ENCODE data around the gene RBBP9.
A peak's percentile ranks its signal among the peaks of the same experiment; 100 is the strongest.
"Not testable (repeated sequence)": the region's sequence is repeated elsewhere in the genome, so short reads cannot be mapped to it uniquely, and the experiment has no call there.

Gene RBBP9

DNA sequence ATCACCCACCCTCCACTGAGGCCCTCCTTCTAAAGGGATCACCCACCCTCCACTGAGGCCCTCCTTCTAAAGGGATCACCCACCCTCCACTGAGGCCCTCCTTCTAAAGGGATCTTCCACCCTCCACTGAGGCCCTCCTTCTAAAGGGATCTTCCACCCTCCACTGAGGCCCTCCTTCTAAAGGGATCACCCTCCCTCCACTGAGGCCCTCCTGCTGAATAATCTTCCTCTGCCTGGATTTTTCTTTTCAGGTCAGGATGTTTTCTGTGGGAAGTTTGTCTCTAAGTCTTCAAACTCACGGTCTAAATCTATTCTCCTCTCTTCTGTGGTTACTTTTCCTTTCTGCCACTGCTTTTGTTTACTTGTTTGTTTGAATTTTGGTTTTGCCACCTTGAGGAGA, 4.6 kb upstream of the RBBP9 start:
- DNase-seq = not testable (repeated sequence)

DNA sequence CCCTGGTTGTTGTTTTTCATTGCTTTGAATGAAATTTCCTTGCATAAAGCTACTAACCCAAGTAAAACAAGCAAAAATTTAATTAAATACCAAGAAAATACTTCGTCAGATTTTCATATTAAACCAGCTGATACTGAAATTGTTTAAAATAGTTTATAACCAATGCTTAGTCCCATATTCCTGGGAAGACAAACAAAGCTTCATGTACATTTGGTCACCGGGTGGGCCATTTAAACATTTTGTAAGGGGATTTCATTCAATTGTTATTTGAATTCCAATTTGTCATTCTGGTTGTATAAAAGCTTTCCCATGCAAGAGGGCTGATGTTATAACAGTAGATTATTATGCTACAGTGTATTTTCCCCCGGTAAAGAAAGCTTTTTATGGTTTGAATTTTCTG, 578 bp upstream of the RBBP9 start:
- DNase-seq = no peak

DNA sequence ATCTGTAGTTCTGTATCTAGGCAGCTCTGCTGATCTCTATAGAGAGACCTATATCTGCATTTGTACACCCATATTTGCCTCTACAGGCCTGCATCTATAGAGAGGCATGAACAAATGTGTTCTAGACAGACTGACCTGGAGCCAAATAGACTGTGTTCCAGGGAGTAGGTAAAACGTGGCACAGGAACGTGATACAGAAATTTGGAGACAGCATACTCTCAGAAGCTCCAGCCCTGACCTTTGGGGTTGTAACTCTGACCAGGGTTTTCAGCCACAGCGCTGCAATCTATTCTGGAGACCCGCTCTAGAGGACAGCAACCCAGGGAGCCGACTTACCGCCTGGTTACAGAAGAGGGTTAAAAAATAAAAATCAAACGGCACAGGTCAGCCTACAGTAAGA, 983 bp downstream of the RBBP9 start:
- no peak for DNase-seq

DNA sequence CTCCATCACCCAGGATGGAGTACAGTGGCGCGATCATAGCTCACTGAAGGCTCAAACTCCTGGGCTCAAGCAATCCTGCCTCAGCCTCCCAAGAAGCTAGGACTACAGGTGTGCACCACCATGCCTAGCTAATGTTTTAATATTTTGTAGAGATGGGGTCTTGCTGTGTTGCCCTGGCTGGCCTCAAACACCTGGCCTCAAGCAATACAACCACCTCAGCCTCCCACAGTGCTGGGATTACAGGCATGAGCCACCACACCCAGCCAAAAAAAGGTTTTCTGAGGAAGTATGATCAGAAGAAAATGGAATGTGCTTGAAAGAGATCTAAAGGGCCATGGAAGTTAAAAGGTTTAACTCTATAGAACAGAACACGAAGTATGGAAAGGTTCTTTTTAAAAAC, 8.7 kb downstream of the RBBP9 start:
- no peak for DNase-seq

DNA sequence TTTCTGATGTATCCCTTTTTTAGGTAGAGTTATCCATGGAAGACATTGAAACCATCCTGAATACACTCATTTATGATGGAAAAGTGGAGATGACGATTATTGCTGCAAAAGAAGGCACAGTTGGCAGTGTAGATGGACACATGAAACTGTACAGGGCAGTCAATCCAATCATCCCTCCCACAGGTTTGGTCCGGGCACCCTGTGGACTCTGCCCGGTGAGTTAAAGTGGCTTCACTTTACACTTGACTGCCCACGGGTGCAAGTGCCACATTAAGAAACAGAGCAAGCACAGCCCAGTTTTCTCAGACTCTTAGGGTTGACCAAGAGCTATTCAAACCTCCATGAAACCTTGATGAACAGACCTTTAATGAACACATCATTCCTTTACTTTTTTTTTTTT, 15.4 kb downstream of the RBBP9 start:
- DNase-seq = no peak

DNA sequence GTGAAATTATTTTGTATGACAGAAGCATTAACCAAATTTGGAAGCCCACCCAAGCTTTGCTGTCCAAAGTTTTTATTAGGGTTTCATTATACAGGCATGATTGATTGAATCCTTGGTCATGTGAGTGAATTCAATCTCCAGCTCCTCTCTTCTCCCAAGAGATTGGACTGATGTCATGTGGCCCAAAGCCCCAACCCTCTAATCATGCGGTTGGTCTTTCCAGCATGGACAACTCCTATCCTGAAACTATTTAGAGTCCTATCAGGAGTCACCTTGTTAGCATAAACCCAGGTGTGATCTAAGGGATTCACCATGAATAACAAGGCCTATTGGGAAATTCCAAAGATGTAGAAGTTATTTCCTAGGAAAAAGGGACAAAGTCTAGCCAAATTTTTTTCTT, 19.2 kb downstream of the RBBP9 start:
- DNase-seq = no peak

DNA sequence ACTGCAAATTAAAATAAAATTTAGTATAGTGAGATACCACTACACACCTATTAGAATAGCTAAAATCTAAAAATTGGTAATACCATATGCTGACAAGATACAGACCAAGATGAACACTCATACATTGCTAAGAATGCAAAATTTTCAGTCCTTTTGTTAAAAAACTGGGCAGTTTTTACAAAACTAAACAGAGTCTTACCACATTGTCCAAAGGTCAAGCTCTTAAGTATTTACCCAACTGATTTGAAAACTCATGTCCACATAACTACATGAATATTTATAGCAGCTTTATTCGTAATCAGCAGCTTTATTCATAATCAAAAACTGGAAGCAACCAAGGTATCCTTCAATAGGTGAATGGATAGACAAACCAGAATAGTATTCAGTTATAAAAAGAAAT, 19.8 kb downstream of the RBBP9 start:
- no peak for DNase-seq

DNA sequence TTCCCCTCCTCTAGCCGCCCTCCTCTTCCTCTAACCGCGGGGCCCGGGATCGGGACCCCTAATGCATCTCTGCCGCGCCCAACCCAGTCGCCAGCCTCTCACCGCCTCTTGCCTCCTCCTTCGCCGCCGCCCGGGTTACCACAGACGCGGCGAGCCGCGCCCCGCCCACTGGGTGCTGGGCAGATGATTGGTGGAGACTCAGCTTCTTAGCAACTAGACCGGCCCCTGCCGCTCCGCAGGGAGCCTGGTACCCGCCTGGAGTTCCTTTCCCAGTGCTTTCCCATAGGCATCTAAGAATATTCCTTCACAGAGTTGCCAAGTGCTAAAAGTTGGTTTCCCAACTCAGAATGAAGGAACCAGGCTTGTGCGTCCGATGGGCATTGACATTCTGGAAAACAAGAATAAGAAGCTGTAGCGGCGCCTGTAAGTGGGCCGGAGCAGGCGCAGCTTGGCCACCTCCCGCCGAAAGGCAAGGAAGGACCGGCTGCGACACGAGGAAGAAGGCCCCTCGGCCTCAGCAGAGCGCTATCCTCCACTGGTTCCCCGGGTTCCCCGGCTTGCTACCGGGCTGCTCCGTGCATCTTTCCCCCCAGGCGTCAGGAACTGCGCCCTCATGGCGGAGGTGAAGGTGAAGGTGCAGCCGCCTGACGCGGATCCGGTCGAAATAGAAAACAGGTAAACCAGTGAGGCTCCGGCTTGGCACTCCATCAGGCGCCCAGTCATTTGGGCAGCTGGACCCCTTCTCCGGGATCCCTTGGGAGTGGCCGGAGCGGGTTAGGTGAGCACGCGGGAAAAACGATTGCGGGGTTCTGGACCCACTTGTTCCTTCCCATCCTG, 29.9 kb downstream of the RBBP9 start, which contains the start of the genes DZANK1 and POLR3F:
Gene DZANK1 (minus strand): TSS at position 137 of the 837 bp plus-strand sequence. CDS start 1,672 bp downstream, outside the sequence.
Gene POLR3F (plus strand): TSS at position 497 of the 837 bp plus-strand sequence. CDS start 117 bp downstream, at position 614.
- peak; percentile 96 for DNase-seq

DNA sequence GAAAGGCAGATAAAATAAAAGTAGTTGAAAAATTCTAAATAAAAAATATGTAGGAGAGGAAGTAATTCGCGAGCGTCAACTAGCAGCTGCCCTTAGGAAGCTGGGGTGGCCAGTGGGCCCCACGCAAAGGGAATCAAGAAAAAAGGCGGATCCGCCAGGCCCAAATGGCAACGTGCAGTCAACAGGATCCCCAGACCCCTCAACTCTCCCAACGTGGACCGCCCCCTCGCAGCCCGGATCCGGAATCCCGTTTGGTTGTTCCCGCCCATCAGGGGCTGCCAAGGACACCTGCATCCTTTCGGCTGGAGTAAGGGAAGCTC, 30.5 kb downstream of the RBBP9 start:
- no peak for DNase-seq

DNA sequence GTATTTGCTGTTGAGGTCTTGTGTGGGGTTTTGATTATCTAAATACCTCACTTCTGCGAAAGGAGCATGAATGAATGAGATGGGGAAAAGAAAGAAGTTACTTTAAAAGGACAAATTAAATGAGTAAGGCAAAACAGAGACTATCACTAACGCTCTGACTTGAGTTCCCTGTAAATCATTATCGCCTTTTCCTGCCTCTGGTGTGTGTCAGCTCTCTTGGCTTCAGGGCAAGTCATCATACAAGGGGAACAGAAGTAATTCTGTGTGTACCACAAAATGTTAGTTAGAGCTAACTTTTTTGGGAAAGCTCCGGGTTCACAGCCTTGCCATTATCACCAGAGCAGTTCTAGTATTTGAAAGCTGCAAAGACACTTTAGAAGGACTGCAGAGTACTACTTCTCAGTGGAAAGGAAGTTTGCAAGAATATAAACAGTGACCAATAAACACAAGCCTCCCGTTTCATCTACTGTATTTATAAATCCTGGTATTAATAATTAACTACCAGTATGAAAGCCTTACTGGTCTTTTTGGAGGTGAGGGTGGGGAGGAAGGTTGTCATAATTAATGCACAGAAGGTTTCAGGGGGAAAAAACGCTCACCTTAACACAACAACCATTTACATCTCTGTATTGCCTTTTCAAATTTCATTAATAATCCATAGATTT, 31.4 kb downstream of the RBBP9 start:
- no peak for DNase-seq

DNA sequence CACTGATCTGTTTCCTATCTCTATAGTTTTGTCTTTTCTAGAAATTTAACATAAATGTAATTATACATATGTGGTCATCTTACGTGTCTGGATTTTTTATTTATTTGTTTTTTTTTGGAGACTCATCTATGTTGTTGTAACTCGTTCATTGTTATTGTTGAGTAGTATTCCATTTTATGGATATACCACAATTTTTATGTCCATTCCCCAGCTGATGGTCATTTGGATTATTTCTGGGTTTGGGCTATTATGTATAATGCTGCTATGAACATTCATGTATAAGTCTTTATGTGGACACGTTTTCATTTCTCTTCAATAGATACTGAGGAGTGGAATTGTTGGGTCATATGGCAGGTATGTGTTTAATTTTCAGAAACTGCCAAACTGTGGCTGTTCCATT, 40.4 kb downstream of the RBBP9 start:
- no peak for DNase-seq

DNA sequence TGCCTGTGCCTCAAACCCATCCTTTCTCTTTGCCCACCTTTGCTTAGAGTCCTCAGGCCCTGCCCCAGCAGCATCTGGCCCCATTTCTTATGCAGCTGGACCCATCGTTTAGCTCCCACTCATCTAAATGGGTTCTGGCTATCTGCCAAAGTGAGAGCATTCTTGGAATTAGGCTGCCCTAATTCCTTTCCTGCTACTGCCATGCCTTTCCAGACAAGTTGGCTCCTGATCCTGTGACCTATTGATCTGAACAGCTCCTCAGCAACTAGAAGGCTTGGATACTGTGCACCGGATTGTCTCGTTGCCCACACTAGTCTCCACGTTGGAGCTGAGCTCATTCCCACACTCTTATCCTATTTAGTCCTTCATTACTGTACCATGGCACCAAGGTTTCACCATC, 53.1 kb downstream of the RBBP9 start:
- DNase-seq = no peak

DNA sequence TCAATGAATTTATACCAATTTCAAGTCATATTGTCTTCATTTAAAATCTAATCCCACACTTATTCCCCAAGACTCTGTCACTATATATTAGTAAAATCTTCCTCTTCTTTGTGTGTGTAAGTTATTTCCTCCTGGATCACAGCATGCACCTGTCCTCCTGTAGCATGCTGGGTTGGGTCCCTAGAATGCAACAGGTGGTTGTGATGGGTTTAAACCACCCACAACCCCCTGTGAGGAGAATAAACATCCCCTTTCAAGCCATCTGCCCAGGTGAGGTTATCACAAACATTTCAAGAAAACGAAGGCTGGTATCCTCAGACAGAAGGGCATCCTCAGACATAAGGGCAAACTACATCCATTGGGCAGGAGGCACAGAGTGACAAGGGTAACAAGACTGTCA, 56.6 kb downstream of the RBBP9 start:
- DNase-seq = no peak

DNA sequence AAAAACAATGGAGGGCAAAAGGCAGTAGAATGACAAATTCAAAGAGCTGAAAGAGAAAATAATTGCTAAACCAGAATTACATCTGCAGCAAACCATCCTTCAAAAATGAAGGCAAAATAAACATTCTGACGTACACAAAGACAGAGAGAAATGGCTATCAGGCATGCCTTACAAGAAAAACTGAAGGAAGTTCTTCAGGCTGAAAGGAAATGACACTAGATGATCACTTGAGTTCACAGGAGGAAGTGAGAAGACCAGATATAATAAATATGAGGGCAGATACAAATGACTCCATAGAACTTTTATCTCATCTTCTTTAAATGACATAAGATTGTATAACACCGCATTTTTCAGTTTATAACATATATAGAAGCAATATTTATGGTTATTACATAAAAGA, 60.2 kb downstream of the RBBP9 start:
- DNase-seq = no peak

All from activated T-cell treated with anti-CD3 and anti-CD28 coated beads, Interleukin-2, amount 50 U/mL, for 48 hours (primary cell).